Bladder microvascular endothelial cell (primary cell): ENCODE measurements around the gene ANAPC4. TPM values are rescaled to one million over a fixed set of nuclear protein-coding genes. Genes with fewer than 3 reads are reported as not detected.

Experiments
- total RNA-seq: library from RNA; depleted of rRNA; stranded (reverse); fragments of >200 nt; gene quantifications from 2 replicates; pipeline ENCODE4 v1.2.3, GENCODE V29; 2014

ANAPC4 gene, protein sequence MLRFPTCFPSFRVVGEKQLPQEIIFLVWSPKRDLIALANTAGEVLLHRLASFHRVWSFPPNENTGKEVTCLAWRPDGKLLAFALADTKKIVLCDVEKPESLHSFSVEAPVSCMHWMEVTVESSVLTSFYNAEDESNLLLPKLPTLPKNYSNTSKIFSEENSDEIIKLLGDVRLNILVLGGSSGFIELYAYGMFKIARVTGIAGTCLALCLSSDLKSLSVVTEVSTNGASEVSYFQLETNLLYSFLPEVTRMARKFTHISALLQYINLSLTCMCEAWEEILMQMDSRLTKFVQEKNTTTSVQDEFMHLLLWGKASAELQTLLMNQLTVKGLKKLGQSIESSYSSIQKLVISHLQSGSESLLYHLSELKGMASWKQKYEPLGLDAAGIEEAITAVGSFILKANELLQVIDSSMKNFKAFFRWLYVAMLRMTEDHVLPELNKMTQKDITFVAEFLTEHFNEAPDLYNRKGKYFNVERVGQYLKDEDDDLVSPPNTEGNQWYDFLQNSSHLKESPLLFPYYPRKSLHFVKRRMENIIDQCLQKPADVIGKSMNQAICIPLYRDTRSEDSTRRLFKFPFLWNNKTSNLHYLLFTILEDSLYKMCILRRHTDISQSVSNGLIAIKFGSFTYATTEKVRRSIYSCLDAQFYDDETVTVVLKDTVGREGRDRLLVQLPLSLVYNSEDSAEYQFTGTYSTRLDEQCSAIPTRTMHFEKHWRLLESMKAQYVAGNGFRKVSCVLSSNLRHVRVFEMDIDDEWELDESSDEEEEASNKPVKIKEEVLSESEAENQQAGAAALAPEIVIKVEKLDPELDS
- total RNA-seq, result 18.1 and 26.2 TPM in 2 replicates

DNA sequence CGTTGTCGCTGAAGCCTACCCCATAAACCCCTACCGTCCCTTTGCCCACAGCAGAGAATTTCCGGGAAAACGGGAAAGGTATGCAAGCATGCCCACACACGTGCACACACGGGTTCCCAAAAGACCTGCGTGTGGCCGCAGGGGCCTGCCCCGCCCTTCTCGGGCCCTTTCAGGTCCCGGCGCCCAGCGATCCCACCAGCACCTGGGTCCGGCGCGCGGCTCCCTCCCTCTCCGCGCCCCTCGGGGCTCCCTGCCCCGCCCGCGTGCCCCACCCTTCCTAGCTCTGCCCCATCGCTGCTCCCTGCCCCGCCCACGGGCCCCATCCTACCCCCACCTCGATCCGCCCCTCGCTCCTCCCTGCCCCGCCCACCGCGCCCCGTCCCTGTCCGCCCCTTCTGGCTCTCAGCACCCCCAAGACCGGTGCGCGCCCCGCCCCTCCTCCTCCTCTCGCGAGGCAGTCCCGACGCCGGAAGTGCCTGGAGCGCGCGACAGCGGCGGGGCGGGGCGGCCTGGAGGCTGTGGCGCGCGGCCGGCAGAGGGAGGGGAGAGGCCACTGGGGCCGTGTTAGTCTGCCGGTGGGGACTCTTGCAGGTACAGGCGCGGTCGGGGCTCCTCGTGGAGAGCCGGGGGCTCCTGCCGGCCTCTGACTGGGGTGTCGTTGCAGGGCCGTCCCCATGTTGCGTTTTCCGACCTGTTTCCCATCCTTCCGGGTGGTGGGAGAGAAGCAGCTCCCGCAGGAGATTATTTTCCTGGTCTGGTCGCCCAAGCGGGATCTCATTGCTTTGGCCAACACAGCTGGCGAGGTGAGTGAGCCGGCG, at the start of gene ANAPC4:
TSS of gene ANAPC4 (plus strand) at position 510 of the 818 bp plus-strand sequence. CDS start at position 675, 165 bp downstream.

Other genes starting within 250 kb of the ANAPC4 start
- 5.3 and 9.6 TPM in 2 replicates for gene SEPSECS, start 216.8 kb upstream of the ANAPC4 start, total RNA-seq
- gene PI4K2B, start 143.2 kb upstream of the ANAPC4 start, total RNA-seq, result 20.1 and 21.5 TPM in 2 replicates
- 3.6 and 8.5 TPM in 2 replicates for gene ZCCHC4, start 64.5 kb upstream of the ANAPC4 start, total RNA-seq